Endothelial cell (in vitro differentiated cells): ENCODE results near the gene HOXA10. TPM values are rescaled to one million over a fixed set of nuclear protein-coding genes. Genes with fewer than 3 reads are reported as not detected.

Experiments used
- DNase-seq: peaks from one replicate; pipeline ENCODE4 v3.0.0; 2021; ENCODE audit warnings: low spot score
- H3K27ac Mint-ChIP-seq: one replicate; pipeline ENCODE4 v1.8.0; 2021; ENCODE audit warnings: mixed read lengths, inconsistent platforms; ENCODE audit not compliant: unreplicated experiment
- H3K27me3 Mint-ChIP-seq: one replicate; pipeline ENCODE4 v1.8.0; 2021; ENCODE audit warnings: mild to moderate bottlenecking, moderate library complexity, mixed read lengths, inconsistent platforms; ENCODE audit not compliant: unreplicated experiment
- H3K36me3 Mint-ChIP-seq: one replicate; pipeline ENCODE4 v1.8.0; 2021; ENCODE audit warnings: mild to moderate bottlenecking, low read depth, mixed read lengths, inconsistent platforms; ENCODE audit not compliant: unreplicated experiment
- H3K4me1 Mint-ChIP-seq: one replicate; pipeline ENCODE4 v1.8.0; 2021; ENCODE audit warnings: mild to moderate bottlenecking, mixed read lengths, inconsistent platforms; ENCODE audit not compliant: unreplicated experiment
- H3K4me3 Mint-ChIP-seq: one replicate; pipeline ENCODE4 v1.8.0; 2021; ENCODE audit warnings: mild to moderate bottlenecking, mixed read lengths, inconsistent platforms; ENCODE audit not compliant: unreplicated experiment
- H3K9me3 Mint-ChIP-seq: one replicate; pipeline ENCODE4 v1.8.0; 2021; ENCODE audit warnings: mixed read lengths, inconsistent platforms; ENCODE audit not compliant: unreplicated experiment
- total RNA-seq: library from RNA; stranded (reverse); fragmentation: NEBNext Ultra II Directional; extraction: Animal tissue kit (Norgen Biotek cat#: 25700); gene quantifications from one replicate; pipeline ENCODE4 v1.2.1, GENCODE V29; 2021; ENCODE audit not compliant: unreplicated experiment
- TF ChIP-seq, protein P1 (sequence below): fragments of 200-600 bp; sonication (generic); IDR thresholded peaks from one replicate; pipeline ENCODE4 v1.5.0; 2021; ENCODE audit warnings: antibody characterized with exemption; ENCODE audit not compliant: unreplicated experiment

Gene HOXA10
- total RNA-seq, 1 donor from 2014 or later, result not detected

DNA sequence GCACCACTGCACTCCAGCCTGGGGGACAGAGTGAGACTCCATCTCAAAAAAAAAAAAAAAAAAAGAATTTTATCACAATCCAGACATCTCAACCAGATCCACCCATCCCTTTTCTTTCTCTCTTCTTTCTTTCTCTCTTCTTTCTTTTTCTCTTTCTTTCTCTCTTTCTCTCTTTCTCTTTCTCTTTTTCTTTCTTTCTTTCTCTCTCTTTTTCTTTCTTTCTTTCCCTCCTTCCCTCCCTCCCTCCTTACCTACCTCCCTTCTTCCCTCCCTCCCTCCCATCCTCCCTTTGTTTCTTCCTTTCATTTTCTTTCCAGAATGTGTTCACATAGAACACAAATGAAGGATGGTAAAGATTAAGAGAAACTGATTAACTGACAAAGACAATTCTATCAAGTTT, 43.8 kb upstream of the HOXA10 start:
- Mint-ChIP-seq H3K4me1 (peaks cover 6% of the 10 kb centered on the region), H3K9me3 (no peaks in the 10 kb centered on the region), H3K27me3 (peaks cover 19% of the 10 kb centered on the region), H3K27ac (no peak overlapping the region), H3K36me3 (no peaks in the 10 kb centered on the region), H3K4me3 (no peak overlapping the region)
- TF ChIP-seq, protein P1, sequence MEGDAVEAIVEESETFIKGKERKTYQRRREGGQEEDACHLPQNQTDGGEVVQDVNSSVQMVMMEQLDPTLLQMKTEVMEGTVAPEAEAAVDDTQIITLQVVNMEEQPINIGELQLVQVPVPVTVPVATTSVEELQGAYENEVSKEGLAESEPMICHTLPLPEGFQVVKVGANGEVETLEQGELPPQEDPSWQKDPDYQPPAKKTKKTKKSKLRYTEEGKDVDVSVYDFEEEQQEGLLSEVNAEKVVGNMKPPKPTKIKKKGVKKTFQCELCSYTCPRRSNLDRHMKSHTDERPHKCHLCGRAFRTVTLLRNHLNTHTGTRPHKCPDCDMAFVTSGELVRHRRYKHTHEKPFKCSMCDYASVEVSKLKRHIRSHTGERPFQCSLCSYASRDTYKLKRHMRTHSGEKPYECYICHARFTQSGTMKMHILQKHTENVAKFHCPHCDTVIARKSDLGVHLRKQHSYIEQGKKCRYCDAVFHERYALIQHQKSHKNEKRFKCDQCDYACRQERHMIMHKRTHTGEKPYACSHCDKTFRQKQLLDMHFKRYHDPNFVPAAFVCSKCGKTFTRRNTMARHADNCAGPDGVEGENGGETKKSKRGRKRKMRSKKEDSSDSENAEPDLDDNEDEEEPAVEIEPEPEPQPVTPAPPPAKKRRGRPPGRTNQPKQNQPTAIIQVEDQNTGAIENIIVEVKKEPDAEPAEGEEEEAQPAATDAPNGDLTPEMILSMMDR, result no peak
- DNase-seq, result no peak

DNA sequence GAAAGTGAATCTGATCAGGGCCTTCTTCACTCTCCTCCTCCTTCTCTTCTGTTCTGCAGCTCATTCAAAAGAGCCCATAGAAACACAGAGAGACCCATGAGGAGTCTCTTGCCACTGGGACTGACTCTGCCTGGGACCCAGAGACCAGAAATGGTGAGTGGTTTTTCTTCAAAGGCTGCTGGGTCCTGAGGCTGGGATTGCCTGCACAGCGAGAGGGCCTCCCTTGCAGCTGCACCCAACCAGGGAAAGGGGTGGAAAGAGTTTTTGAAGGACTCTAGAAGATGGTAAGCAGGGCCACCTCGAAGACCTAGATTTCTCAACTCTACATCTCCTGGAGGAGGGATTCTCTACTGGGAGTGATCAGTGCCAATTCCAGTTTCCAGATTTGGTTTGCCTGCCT, 41.2 kb upstream of the HOXA10 start:
- H3K27ac Mint-ChIP-seq, result no peak overlapping the region
- TF ChIP-seq, protein P1, result no peak
- no peak for DNase-seq

DNA sequence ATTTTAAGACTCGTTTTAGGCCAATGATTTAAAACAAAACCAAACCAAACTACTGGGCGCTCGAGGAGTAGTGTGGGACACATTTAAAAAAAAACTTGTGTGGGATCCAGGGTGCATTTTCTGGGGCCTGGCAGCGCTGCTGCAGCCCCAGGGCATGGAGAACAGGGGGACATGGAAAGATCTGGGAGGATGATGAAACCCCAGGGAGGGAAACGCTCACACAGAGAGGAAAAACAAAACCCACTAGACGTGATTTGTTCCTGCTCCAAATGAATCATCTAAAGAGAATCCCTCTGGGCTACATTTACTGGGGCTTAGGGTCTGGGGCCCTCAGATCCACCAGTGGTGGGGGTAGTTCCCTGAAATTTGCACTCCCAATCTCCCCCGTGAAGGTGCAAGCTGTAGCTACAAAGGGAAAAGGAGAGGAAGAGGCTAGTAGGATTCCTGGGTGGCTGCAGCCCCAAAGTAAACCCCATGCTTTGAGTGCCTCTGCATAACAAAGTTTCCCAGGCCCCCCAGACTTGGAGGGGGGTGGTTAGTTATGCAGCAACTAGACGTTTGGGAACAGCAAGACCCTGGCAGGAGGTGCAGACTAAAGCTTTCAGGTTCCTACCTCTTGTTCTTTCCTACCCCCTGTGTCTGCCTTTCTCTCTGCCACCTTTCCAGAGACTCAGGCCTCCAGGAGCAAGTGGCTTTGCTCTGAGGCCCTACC, 40.3 kb upstream of the HOXA10 start:
- TF ChIP-seq, protein P1, result no peak
- H3K36me3 Mint-ChIP-seq, result no peaks in the 10 kb centered on the region
- DNase-seq, result no peak
- no peaks in the 10 kb centered on the region for H3K9me3 Mint-ChIP-seq
- H3K27me3 Mint-ChIP-seq, result peaks cover 29% of the 10 kb centered on the region
- H3K4me3 Mint-ChIP-seq, result peak overlapping the region; percentile 56
- no peak overlapping the region for H3K27ac Mint-ChIP-seq
- H3K4me1 Mint-ChIP-seq, result peaks cover 6% of the 10 kb centered on the region

More for the DNA sequence above, 41.2 kb upstream of the HOXA10 start:
- Mint-ChIP-seq H3K36me3 (no peaks in the 10 kb centered on the region), H3K9me3 (no peaks in the 10 kb centered on the region), H3K4me3 (no peak overlapping the region), H3K4me1 (peaks cover 6% of the 10 kb centered on the region), H3K27me3 (peaks cover 27% of the 10 kb centered on the region)

DNA sequence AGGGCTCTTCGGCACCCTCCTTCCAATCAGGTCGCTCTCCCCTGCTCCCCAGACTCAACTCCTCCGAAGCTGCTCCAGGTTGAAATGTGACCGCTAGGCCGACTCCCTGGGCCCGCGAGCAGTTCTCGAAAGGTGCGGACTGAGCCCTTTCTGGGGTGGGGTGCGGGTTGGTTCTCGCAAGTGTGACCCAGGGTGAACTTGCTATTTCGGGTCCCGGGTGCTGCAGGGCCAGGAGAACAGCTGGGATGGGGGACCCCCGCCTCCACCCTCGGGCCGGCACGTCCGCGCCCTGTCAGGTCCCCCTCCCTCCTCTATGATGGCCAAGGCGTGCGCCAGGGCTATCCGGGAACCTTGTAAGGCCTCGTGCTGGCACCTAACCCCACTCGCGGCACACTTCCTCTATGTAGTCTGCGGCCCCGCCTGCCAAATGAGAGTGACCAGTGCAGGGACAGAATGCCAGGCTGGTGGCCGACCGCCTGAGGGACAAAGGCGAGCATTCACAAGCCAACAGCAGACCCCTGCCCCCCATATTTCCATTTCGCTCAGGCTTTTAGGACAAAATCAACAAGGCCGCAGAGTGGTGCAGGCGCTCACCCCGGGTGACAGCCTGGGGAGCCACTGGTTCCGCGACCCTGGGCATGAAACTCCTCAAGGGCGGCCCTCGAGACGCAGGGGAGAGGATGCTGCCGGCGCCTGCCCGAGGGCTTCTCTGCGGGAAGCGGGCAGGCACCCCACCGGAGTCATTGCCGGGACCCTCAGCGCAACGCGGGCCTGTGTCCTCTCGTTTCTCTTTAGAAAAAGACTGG, 39.5 kb upstream of the HOXA10 start:
- Mint-ChIP-seq H3K4me1 (peaks cover 6% of the 10 kb centered on the region), H3K27ac (no peak overlapping the region), H3K4me3 (no peak overlapping the region)

More for the DNA sequence above, 39.5 kb upstream of the HOXA10 start:
- H3K36me3 Mint-ChIP-seq, result no peaks in the 10 kb centered on the region
- H3K9me3 Mint-ChIP-seq, result no peaks in the 10 kb centered on the region
- H3K27me3 Mint-ChIP-seq, result peaks cover 32% of the 10 kb centered on the region
- TF ChIP-seq, protein P1, result no peak
- DNase-seq, result no peak
